GM18951 (cell line): Measurements from ENCODE around the gene ARHGEF10L.

ENCODE experiments used
- POLR2A ChIP-seq: IDR thresholded peaks from 4 replicates; pipeline ENCODE4 v1.6.1; 2011; ENCODE audit warnings: mild to moderate bottlenecking; ENCODE audit not compliant: insufficient read length, insufficient read depth; ENCODE audit errors: extremely low read depth
- in situ Hi-C: fragments of 300-500 bp; cut with MboI; formaldehyde crosslinking; loops from one replicate; pipeline ENCODE4 v1.12.0; 2022; ENCODE audit warnings: low sequenced_read_pairs, mixed read lengths, inconsistent platforms; ENCODE audit not compliant: unreplicated experiment

The ARHGEF10L gene

GRCh38 chr1:17631410-17631809, 91.9 kb downstream of the ARHGEF10L start:
- in situ Hi-C loops = no loop called here
- no peak for TF ChIP-seq POLR2A

GRCh38 chr1:17632106-17632505, 92.6 kb downstream of the ARHGEF10L start:
- TF ChIP-seq POLR2A = no peak
- in situ Hi-C loops = no loop called here

GRCh38 chr1:17632541-17633184, 93.2 kb downstream of the ARHGEF10L start:
- in situ Hi-C loops = no loop called here
- TF ChIP-seq POLR2A = no peak

- in situ Hi-C loops = no loop called here
- TF ChIP-seq POLR2A = no peak
These were observed 94.2 kb downstream of the ARHGEF10L start for GRCh38 chr1:17633654-17634053.

- no peak for TF ChIP-seq POLR2A
These were observed 95.8 kb downstream of the ARHGEF10L start for GRCh38 chr1:17635276-17635675.

GRCh38 chr1:17635811-17636210, 96.3 kb downstream of the ARHGEF10L start:
- no peak for TF ChIP-seq POLR2A
- in situ Hi-C loops = no loop called here

More at GRCh38 chr1:17635276-17635675, 95.8 kb downstream of the ARHGEF10L start:
- in situ Hi-C loops = no loop called here

GRCh38 chr1:17636612-17637011, 97.1 kb downstream of the ARHGEF10L start:
- no peak for TF ChIP-seq POLR2A
- in situ Hi-C loops = no loop called here

GRCh38 chr1:17637055-17637454, 97.6 kb downstream of the ARHGEF10L start:
- no peak for TF ChIP-seq POLR2A

GRCh38 chr1:17639703-17640340, 100.3 kb downstream of the ARHGEF10L start:
- in situ Hi-C loops = no loop called here
- no peak for TF ChIP-seq POLR2A

More at GRCh38 chr1:17637055-17637454, 97.6 kb downstream of the ARHGEF10L start:
- in situ Hi-C loops = no loop called here

- in situ Hi-C loops = no loop called here
These were observed 100.9 kb downstream of the ARHGEF10L start for GRCh38 chr1:17640393-17640792.

GRCh38 chr1:17640975-17641374, 101.5 kb downstream of the ARHGEF10L start:
- TF ChIP-seq POLR2A = no peak
- in situ Hi-C loops = no loop called here

More at GRCh38 chr1:17640393-17640792, 100.9 kb downstream of the ARHGEF10L start:
- TF ChIP-seq POLR2A = no peak

- in situ Hi-C loops = no loop called here
- TF ChIP-seq POLR2A = no peak
These were observed 102.7 kb downstream of the ARHGEF10L start for GRCh38 chr1:17642169-17642568.

GRCh38 chr1:17642943-17643342, 103.4 kb downstream of the ARHGEF10L start:
- no peak for TF ChIP-seq POLR2A
- in situ Hi-C loops = no loop called here
